Measurements from ENCODE around the gene MECP2. TPM values are rescaled to one million over a fixed set of nuclear protein-coding genes. Genes with fewer than 3 reads are reported as not detected.
A peak's percentile ranks its signal among the peaks of the same experiment; 100 is the strongest.

MECP2 gene
- total RNA-seq, 2 experiments from 2014 or later = 80.7 to 83.0 TPM

DNA sequence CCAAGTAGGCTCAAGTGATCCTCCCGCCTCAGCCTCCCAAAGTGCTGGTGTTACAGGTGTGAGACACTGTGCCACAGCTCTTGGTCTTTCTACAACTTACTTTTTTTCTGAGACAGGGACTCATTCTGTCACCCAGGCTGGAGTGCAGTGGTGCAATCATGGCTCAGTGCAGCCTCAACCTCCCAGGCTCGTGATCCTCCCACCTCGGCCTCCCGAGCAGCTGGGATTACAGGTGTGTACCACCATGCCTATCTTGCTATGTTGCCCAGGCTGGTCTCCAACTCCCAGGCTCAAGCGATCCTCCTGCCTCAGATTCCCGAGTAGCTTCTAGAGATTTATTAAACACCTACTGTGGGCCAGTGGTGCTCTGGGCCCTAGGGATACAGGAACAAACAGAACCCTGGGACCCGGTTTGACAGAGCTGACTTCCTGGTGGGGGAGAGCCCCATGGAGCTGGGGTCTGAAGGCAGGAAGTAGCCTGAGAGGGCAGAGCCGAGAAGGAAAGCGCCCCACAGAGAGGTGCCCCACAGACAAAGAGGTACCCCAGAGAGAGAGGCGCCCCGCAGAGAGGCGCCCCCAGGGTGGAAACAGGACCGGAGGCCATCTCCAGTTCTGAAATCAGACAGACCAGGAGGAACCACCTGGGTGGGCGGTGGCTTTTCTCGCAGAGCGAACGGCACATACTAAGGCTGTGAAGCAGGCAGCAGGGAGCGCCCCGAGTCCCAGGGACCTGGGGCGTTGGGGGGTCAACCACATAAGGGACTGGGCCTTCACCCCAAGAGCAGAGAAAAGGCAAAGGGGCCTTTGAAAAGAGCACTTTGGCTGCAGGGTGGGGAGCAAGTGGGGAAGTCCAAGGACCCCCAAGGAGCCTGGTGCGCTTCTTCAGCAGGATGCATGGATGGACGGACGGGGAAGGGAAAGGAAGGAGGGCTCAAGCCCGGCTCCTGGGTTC lies 82.8 kb downstream of the MECP2 start:
- Mint-ChIP-seq H3K4me3 (no peak overlapping the region), H3K9me3 (no peaks in the 10 kb centered on the region), H3K27ac (peak overlapping the region; percentile 35), H3K36me3 (ENCODE audit: low read depth) (peaks cover 48% of the 10 kb centered on the region), H3K4me1 (peaks cover 23% of the 10 kb centered on the region), H3K27me3 (no peaks in the 10 kb centered on the region)
- ChIA-PET CTCF (interaction anchor here (0.7 to 2.6 kb wide), 7 partner anchors 7 to 361 kb away, joined by 3 to 11 read pairs (median 5); no protein-coding TSS in a partner anchor), POLR2A (interaction anchor here (0.7 to 2.8 kb wide), 3 partner anchors 12 to 34 kb away, joined by 3 to 18 read pairs (median 8); no protein-coding TSS in a partner anchor)
- DNase-seq = no peak

GRCh38 chrX:154013614-154014360 lies 83.7 kb downstream of the MECP2 start:
- Mint-ChIP-seq H3K4me3 (no peak overlapping the region), H3K36me3 (ENCODE audit: low read depth) (peaks cover 46% of the 10 kb centered on the region), H3K27me3 (no peaks in the 10 kb centered on the region), H3K27ac (peak overlapping the region; percentile 14), H3K9me3 (no peaks in the 10 kb centered on the region), H3K4me1 (peaks cover 23% of the 10 kb centered on the region)
- POLR2A ChIA-PET = interaction anchor here (1.0 to 2.8 kb wide), 4 partner anchors 11 to 360 kb away, joined by 3 to 18 read pairs (median 6); no protein-coding TSS in a partner anchor
- CTCF ChIA-PET = interaction anchor here (0.5 to 2.6 kb wide), 16 partner anchors 8 to 362 kb away, joined by 3 to 11 read pairs (median 4); no protein-coding TSS in a partner anchor
- DNase-seq = peak; percentile 47

DNA sequence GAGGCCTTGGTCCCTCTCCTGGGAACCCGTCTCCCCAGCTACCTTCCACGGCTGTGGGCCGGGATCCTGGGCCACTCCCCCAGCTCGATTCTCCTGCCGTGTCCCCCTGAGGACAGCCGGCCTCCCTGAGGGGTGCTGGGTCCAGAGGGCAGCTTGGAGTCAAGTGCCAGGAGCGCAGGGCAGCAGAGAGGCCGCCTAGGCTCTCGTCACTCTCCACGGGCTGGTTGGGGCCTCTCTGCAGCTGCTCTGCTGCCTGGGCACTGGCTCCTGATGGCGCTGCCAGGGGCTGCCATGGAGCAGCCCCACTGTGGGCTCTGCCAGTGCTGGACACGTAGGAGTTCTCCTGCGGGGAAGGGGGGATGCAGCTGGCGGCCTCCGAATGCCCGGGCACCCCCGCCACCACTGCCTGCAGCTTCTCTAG lies 84.5 kb downstream of the MECP2 start:
- no peak for DNase-seq
- Mint-ChIP-seq H3K4me1 (peaks cover 25% of the 10 kb centered on the region), H3K4me3 (no peak overlapping the region), H3K36me3 (ENCODE audit: low read depth) (peaks cover 49% of the 10 kb centered on the region), H3K27ac (no peak overlapping the region), H3K27me3 (no peaks in the 10 kb centered on the region), H3K9me3 (no peaks in the 10 kb centered on the region)
- ChIA-PET POLR2A (interaction anchor here (0.9 to 2.8 kb wide), 6 partner anchors 10 to 360 kb away, joined by 3 to 18 read pairs (median 4); partner anchors contain the start of gene HCFC1), CTCF (interaction anchor here (0.6 to 2.6 kb wide), 15 partner anchors 9 to 360 kb away, joined by 3 to 11 read pairs (median 4); partner anchors contain the start of gene HCFC1)

- peaks cover 52% of the 10 kb centered on the region for H3K36me3 Mint-ChIP-seq (ENCODE audit: low read depth)
Observed at GRCh38 chrX:154012336-154012991, 85.1 kb downstream of the MECP2 start.

DNA sequence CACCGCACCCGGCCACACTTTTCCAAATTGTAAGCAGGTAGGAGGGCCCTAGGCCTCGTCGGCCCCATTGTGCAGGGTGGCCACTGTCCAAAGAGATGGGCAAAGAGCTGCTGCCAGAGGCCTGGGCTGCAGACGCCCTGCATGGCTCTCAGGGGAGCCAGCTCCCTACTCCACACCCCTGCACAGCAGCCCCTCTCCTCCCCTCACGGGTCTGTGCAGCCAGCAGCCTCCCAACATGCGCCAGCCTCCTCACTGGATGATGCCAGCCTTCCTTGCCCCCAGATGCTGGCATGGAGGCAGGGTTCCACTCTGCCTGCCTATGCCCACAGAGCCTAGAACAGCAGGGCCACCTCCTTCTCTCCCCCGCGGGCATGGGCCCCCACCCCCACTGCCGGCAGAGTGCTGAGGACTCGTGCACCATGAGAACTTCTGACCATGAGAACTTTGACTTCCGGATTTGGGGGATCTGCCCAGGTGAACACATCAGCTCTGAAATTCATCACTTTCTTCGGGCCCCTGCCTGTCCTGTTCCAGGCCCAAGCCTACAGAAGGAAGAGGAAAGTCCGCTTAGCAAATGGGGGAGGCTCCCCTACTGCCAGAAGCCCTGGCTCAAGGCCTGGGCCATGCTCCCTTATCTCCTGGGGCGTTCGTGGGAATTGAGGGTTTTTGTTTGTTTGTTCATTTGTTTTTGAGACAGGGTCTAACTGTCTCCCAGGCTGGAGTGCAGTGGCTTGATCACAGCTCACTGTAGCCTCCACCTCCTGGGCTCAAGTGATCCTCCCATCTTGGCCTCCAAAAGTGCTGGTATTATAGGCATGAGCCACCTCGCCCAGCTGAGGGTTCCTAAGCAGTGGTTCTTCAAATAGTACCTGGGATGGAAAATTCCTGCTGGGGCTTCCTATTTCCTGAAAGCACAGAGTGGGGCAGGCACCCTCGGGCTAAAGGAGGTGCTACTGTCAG lies 85.9 kb downstream of the MECP2 start:
- H3K4me1 Mint-ChIP-seq = peaks cover 25% of the 10 kb centered on the region
- DNase-seq = no peak
- H3K27ac Mint-ChIP-seq = peak overlapping the region; percentile 21
- H3K4me3 Mint-ChIP-seq = no peak overlapping the region
- H3K27me3 Mint-ChIP-seq = no peaks in the 10 kb centered on the region
- ChIA-PET POLR2A (interaction anchor here (2.5 to 2.8 kb wide), 2 partner anchors 9 to 31 kb away, joined by 8 to 18 read pairs; no protein-coding TSS in a partner anchor), CTCF (interaction anchor here (0.8 to 2.4 kb wide), 4 partner anchors 40 to 123 kb away, joined by 3 to 9 read pairs (median 4); partner anchors contain the start of gene HCFC1)
- peaks cover 53% of the 10 kb centered on the region for H3K36me3 Mint-ChIP-seq (ENCODE audit: low read depth)
- H3K9me3 Mint-ChIP-seq = no peaks in the 10 kb centered on the region

More at GRCh38 chrX:154012336-154012991, 85.1 kb downstream of the MECP2 start:
- no peak for DNase-seq
- Mint-ChIP-seq H3K4me1 (peaks cover 25% of the 10 kb centered on the region), H3K27ac (no peak overlapping the region), H3K9me3 (no peaks in the 10 kb centered on the region), H3K4me3 (no peak overlapping the region), H3K27me3 (no peaks in the 10 kb centered on the region)
- ChIA-PET CTCF (interaction anchor here (0.6 to 2.6 kb wide), 9 partner anchors 8 to 190 kb away, joined by 3 to 11 read pairs (median 4); partner anchors contain the start of gene HCFC1), POLR2A (interaction anchor here (0.9 to 2.8 kb wide), 5 partner anchors 9 to 361 kb away, joined by 3 to 18 read pairs (median 4); partner anchors contain the start of gene HCFC1)

GRCh38 chrX:154010330-154011087 lies 87.0 kb downstream of the MECP2 start:
- no peak for DNase-seq
- H3K27me3 Mint-ChIP-seq = no peaks in the 10 kb centered on the region
- H3K36me3 Mint-ChIP-seq (ENCODE audit: low read depth) = peaks cover 54% of the 10 kb centered on the region
- ChIA-PET POLR2A (interaction anchor here (0.6 to 1.2 kb wide), 3 partner anchors 9 to 28 kb away, joined by 3 read pairs; partner anchors contain the start of gene IRAK1), CTCF (interaction anchor here (0.7 kb wide), 1 partner anchor 298 kb away, joined by 4 read pairs; no protein-coding TSS in a partner anchor)
- H3K9me3 Mint-ChIP-seq = no peaks in the 10 kb centered on the region
- H3K4me3 Mint-ChIP-seq = no peak overlapping the region
- peaks cover 19% of the 10 kb centered on the region for H3K4me1 Mint-ChIP-seq
- no peak overlapping the region for H3K27ac Mint-ChIP-seq

DNA sequence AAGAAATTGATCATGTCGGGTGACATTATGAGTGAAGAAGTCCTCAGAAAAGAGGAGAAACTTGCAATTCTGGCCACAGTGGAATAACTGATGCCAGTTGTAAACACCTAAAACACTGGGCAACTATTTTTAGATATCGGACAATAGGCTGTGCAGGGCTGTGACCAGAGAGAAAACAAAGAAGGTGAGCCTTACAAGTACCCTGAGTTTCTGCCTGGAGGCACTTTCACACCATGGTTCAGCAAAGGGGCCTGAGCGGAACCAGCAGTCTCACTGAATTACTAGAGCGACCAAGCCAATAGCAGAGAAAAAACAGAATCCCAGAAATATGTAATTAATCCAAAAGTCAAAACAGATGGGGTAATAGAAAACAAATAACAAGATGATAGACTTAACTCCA lies 89.0 kb downstream of the MECP2 start:
- ChIA-PET POLR2A (interaction anchor here (0.7 kb wide), 1 partner anchor 12 kb away, joined by 3 read pairs; no protein-coding TSS in a partner anchor), CTCF (no interaction called here)
- no peak overlapping the region for H3K4me3 Mint-ChIP-seq
- H3K27me3 Mint-ChIP-seq = no peaks in the 10 kb centered on the region
- no peaks in the 10 kb centered on the region for H3K9me3 Mint-ChIP-seq
- peaks cover 46% of the 10 kb centered on the region for H3K36me3 Mint-ChIP-seq (ENCODE audit: low read depth)
- no peak for DNase-seq
- H3K4me1 Mint-ChIP-seq = peaks cover 13% of the 10 kb centered on the region
- no peak overlapping the region for H3K27ac Mint-ChIP-seq

DNA sequence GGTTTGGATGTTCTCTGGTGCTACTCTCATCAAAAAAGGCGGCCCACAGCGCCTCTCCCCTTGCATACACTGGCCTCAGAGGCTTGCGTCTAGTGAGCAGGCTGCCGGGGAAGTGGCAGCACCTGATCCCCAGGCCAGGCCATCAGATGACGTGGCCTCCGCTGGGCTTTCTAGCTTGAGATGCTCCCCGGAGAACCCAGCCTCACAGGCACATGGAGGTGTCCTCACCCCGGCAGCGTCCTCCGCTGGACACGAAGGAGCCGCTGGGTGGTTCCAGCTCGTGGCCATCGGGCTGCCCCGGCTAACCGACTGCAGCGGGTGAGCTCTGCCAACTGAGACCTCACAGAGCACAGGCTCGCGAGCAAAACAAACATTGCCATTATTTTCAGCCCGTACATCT lies 90.6 kb downstream of the MECP2 start:
- H3K4me3 Mint-ChIP-seq = no peak overlapping the region
- peaks cover 44% of the 10 kb centered on the region for H3K36me3 Mint-ChIP-seq (ENCODE audit: low read depth)
- DNase-seq = no peak
- no peaks in the 10 kb centered on the region for H3K27me3 Mint-ChIP-seq
- H3K4me1 Mint-ChIP-seq = peaks cover 23% of the 10 kb centered on the region
- CTCF ChIA-PET = no interaction called here
- POLR2A ChIA-PET = interaction anchor here (1.2 kb wide), 1 partner anchor 40 kb away, joined by 5 read pairs; no protein-coding TSS in a partner anchor
- no peak overlapping the region for H3K27ac Mint-ChIP-seq
- no peaks in the 10 kb centered on the region for H3K9me3 Mint-ChIP-seq

- DNase-seq = no peak
- Mint-ChIP-seq H3K27me3 (no peaks in the 10 kb centered on the region), H3K36me3 (ENCODE audit: low read depth) (peaks cover 29% of the 10 kb centered on the region), H3K9me3 (no peaks in the 10 kb centered on the region), H3K4me3 (no peak overlapping the region), H3K4me1 (peaks cover 26% of the 10 kb centered on the region), H3K27ac (peak overlapping the region; percentile 42)
- ChIA-PET POLR2A (interaction anchor here (3.1 kb wide), 1 partner anchor 9 kb away, joined by 18 read pairs; no protein-coding TSS in a partner anchor), CTCF (interaction anchor here (1.8 kb wide), 1 partner anchor 9 kb away, joined by 11 read pairs; no protein-coding TSS in a partner anchor)
Observed at GRCh38 chrX:154004315-154004714, 93.2 kb downstream of the MECP2 start.

GRCh38 chrX:154002215-154002719 lies 95.2 kb downstream of the MECP2 start:
- ChIA-PET POLR2A (interaction anchor here (0.7 to 3.1 kb wide), 15 partner anchors 10 to 121 kb away, joined by 3 to 18 read pairs (median 4); partner anchors contain the start of genes IRAK1 and TMEM187), CTCF (interaction anchor here (1.2 to 1.7 kb wide), 3 partner anchors 12 to 21 kb away, joined by 3 to 8 read pairs (median 4); no protein-coding TSS in a partner anchor)
- no peaks in the 10 kb centered on the region for H3K27me3 Mint-ChIP-seq
- H3K4me1 Mint-ChIP-seq = peaks cover 22% of the 10 kb centered on the region
- H3K9me3 Mint-ChIP-seq = no peaks in the 10 kb centered on the region
- DNase-seq = peak; percentile 68
- peak overlapping the region; percentile 59 for H3K4me3 Mint-ChIP-seq
- H3K27ac Mint-ChIP-seq = peak overlapping the region; percentile 90
- H3K36me3 Mint-ChIP-seq (ENCODE audit: low read depth) = peaks cover 17% of the 10 kb centered on the region

Measured in activated CD4-positive, alpha-beta memory T cell treated with anti-CD3 and anti-CD28 coated beads, Interleukin-2, amount 10 ng/mL, durations not matched to agents 7 days and 5 days (primary cell).